ENCODE measurements around the gene STRAP. TPM values are rescaled to one million over a fixed set of nuclear protein-coding genes. Genes with fewer than 3 reads are reported as not detected.
A peak's percentile ranks its signal among the peaks of the same experiment; 100 is the strongest.

STRAP gene
- total RNA-seq, 1 experiment from 2014 or later, result 205 TPM

GRCh38 chr12:15897433-15897832, 15.2 kb downstream of the STRAP start:
- Histone ChIP-seq H3K4me3 (no peak overlapping the region), H3K4me1 (replicated peaks; ENCODE audit: insufficient read depth) (no peaks in the 10 kb centered on the region), H3K9me2 (ENCODE audit: insufficient read depth) (no peaks in the 10 kb centered on the region), H3K9me3 (ENCODE audit: insufficient read depth, low read depth) (no peaks in the 10 kb centered on the region), H3F3A (ENCODE audit: insufficient read depth, low read depth) (peaks cover 42% of the 10 kb centered on the region), H3K27ac (no peak overlapping the region), H2AFZ (no peak overlapping the region), H3K27me3 (ENCODE audit: insufficient read depth, low read depth) (no peaks in the 10 kb centered on the region), H4K20me1 (ENCODE audit: insufficient read depth) (peaks cover 9% of the 10 kb centered on the region; the same call in 1 of the 2 replicates), H3K79me2 (ENCODE audit: low read depth) (no peaks in the 10 kb centered on the region), H3K4me2 (no peak overlapping the region), H3K36me3 (ENCODE audit: low read depth) (peaks cover 56% of the 10 kb centered on the region)
- ChIA-PET CTCF (interaction anchor here (0.6 to 1.0 kb wide), 4 partner anchors 8 to 136 kb away, joined by 3 read pairs; no protein-coding TSS in a partner anchor), POLR2A (ENCODE audit: unreplicated experiment) (interaction anchor here (0.7 kb wide), 1 partner anchor 14 kb away, joined by 12 read pairs; no protein-coding TSS in a partner anchor)
- TF ChIP-seq CTCF (conservative IDR thresholded peaks at IDR 0.05), result no peak
- DNase-seq, result no peak
- no TSS peak for BruUV-seq (replicated peaks)
- intact Hi-C loops (cut with micrococcal nuclease; ENCODE audit: unreplicated experiment), result no loop called here

- Histone ChIP-seq H3K4me1 (replicated peaks; ENCODE audit: insufficient read depth) (no peaks in the 10 kb centered on the region), H3K27me3 (ENCODE audit: insufficient read depth, low read depth) (no peaks in the 10 kb centered on the region), H4K20me1 (ENCODE audit: insufficient read depth) (peaks cover 3% of the 10 kb centered on the region; the same call in 1 of the 2 replicates), H3K4me3 (no peak overlapping the region), H2AFZ (no peak overlapping the region), H3F3A (ENCODE audit: insufficient read depth, low read depth) (peaks cover 33% of the 10 kb centered on the region), H3K36me3 (ENCODE audit: low read depth) (peaks cover 51% of the 10 kb centered on the region), H3K27ac (no peak overlapping the region; the same call in 1 of the 2 replicates), H3K9me3 (ENCODE audit: insufficient read depth, low read depth) (no peaks in the 10 kb centered on the region), H3K4me2 (no peak overlapping the region), H3K9me2 (ENCODE audit: insufficient read depth) (no peaks in the 10 kb centered on the region), H3K79me2 (ENCODE audit: low read depth) (no peaks in the 10 kb centered on the region)
- ChIA-PET CTCF (interaction anchor here (0.6 to 1.2 kb wide), 3 partner anchors 15 to 867 kb away, joined by 3 read pairs; no protein-coding TSS in a partner anchor), POLR2A (ENCODE audit: unreplicated experiment) (no interaction called here)
- intact Hi-C loops (cut with micrococcal nuclease; ENCODE audit: unreplicated experiment), result loop anchor here (1.0 to 2.0 kb wide), 3 partner anchors 79 to 367 kb away; no protein-coding TSS in a partner anchor
- DNase-seq, result peak in 1 of 2 experiments; percentile 38
- no peak for TF ChIP-seq EZH2 (IDR thresholded peaks at IDR 0.05; ENCODE audit: low read depth)
- peak; percentile 86 for TF ChIP-seq CTCF (conservative IDR thresholded peaks at IDR 0.05)
- TSS peak; percentile 5 for BruUV-seq (replicated peaks)
Measured at GRCh38 chr12:15899282-15899870, 17.2 kb downstream of the STRAP start.

GRCh38 chr12:15904378-15904920, 22.3 kb downstream of the STRAP start:
- no peak overlapping the region for H3K4me3 ChIP-seq
- no peak overlapping the region for H3K27ac ChIP-seq
- peaks cover 11% of the 10 kb centered on the region for H3F3A ChIP-seq (ENCODE audit: insufficient read depth, low read depth)
- no peak overlapping the region for H3K4me2 ChIP-seq
- CTCF ChIA-PET, result no interaction called here
- H2AFZ ChIP-seq, result no peak overlapping the region
- H3K4me1 ChIP-seq (replicated peaks; ENCODE audit: insufficient read depth), result no peaks in the 10 kb centered on the region
- DNase-seq, result no peak
- no peaks in the 10 kb centered on the region for H3K79me2 ChIP-seq (ENCODE audit: low read depth)
- intact Hi-C loops (cut with micrococcal nuclease; ENCODE audit: unreplicated experiment), result no loop called here
- H3K9me2 ChIP-seq (ENCODE audit: insufficient read depth), result no peaks in the 10 kb centered on the region
- BruUV-seq (replicated peaks), result no TSS peak
- POLR2A ChIA-PET (ENCODE audit: unreplicated experiment), result no interaction called here
- no peaks in the 10 kb centered on the region for H3K27me3 ChIP-seq (ENCODE audit: insufficient read depth, low read depth)
- no peaks in the 10 kb centered on the region for H3K9me3 ChIP-seq (ENCODE audit: insufficient read depth, low read depth)
- 0 out of 2 replicates have a peak, but pooled peaks cover 2% of the 10 kb centered on the region for H4K20me1 ChIP-seq (ENCODE audit: insufficient read depth)
- no peak for TF ChIP-seq EZH2 (IDR thresholded peaks at IDR 0.05; ENCODE audit: low read depth)
- no peak for TF ChIP-seq CTCF (conservative IDR thresholded peaks at IDR 0.05)
- H3K36me3 ChIP-seq (ENCODE audit: low read depth), result peaks cover 26% of the 10 kb centered on the region
